ENCODE measurements around the gene MST1R.

Gene MST1R

DNA sequence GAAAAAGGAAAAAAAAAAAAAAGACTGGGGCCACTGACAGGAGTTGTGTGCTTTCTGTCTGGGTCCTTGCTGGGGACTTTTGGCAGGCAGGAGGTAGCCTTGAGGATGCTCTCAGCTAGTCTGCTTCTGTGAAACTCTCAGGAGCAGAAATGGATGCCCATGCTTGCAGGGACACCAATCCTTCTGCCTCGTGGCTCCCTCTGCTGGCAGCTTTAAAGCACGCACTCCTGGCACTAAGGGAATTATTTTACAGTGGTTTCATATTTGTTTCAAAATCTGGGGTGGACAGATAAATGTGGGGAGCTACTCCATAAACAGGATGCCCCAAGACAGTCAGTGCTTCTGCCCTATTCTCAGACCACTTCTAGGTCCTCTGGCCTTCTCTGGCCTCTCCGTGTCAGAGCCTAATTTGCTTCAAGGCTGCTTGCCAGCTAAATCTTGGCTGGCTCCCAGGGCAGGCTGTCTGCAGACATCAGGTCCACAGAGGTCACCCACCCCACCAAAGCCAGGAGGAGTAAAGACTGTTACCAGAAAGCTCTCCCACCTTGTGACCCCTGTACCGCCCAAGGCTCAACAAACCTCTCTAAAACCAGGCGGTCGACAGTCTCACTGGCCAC is 64.4 kb downstream of the MST1R start:
- peak; percentile 86 for DNase-seq (ENCODE audit: low spot score)
